Measurements from ENCODE around the gene ELMOD3. TPM values are rescaled to one million over a fixed set of nuclear protein-coding genes. Genes with fewer than 3 reads are reported as not detected.

ELMOD3 gene
- total RNA-seq, 4 donors from 2014 or later = 17.4 to 21.5 (median 18.3) TPM

GRCh38 chr2:85368921-85369320 lies 14.4 kb downstream of the ELMOD3 start:
- Histone ChIP-seq H3K9me3 (no peaks in the 10 kb centered on the region), H3K4me3 (no peak overlapping the region), H3K36me3 (peaks cover 8 to 85% (median 40%) of the 10 kb centered on the region in 4 donors), H3K27ac (replicated peaks in 1 of 4) (no peak overlapping the region), H3K4me1 (no peaks in the 10 kb centered on the region), H3K27me3 (no peaks in the 10 kb centered on the region)
- no peak for DNase-seq (ENCODE audit: extremely low spot score)
- TF ChIP-seq EP300 (IDR thresholded peaks at IDR 0.05) = no peak
- intact Hi-C loops (cut with DNase I) = no loop called here

GRCh38 chr2:85369500-85369899 lies 14.9 kb downstream of the ELMOD3 start:
- no peak for TF ChIP-seq EP300 (IDR thresholded peaks at IDR 0.05)
- no peak for TF ChIP-seq POLR2AphosphoS5 (IDR thresholded peaks at IDR 0.05)
- no peak for TF ChIP-seq POLR2A (IDR thresholded peaks at IDR 0.05; ENCODE audit: low read depth)
- TF ChIP-seq, protein P1, sequence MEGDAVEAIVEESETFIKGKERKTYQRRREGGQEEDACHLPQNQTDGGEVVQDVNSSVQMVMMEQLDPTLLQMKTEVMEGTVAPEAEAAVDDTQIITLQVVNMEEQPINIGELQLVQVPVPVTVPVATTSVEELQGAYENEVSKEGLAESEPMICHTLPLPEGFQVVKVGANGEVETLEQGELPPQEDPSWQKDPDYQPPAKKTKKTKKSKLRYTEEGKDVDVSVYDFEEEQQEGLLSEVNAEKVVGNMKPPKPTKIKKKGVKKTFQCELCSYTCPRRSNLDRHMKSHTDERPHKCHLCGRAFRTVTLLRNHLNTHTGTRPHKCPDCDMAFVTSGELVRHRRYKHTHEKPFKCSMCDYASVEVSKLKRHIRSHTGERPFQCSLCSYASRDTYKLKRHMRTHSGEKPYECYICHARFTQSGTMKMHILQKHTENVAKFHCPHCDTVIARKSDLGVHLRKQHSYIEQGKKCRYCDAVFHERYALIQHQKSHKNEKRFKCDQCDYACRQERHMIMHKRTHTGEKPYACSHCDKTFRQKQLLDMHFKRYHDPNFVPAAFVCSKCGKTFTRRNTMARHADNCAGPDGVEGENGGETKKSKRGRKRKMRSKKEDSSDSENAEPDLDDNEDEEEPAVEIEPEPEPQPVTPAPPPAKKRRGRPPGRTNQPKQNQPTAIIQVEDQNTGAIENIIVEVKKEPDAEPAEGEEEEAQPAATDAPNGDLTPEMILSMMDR (IDR thresholded peaks at IDR 0.05) = no peak
- WGBS = 87% methylated on average over 4 of the region's 5 CpGs
- no peak overlapping the region for H3K4me3 ChIP-seq
- no peak for DNase-seq (ENCODE audit: extremely low spot score)
- no peaks in the 10 kb centered on the region for H3K27me3 ChIP-seq
- intact Hi-C loops (cut with DNase I) = no loop called here
- H3K4me1 ChIP-seq = no peaks in the 10 kb centered on the region
- no peak overlapping the region for H3K27ac ChIP-seq (replicated peaks in 1 of 4)
- H3K36me3 ChIP-seq = peaks cover 4 to 84% (median 43%) of the 10 kb centered on the region in 4 donors
- H3K9me3 ChIP-seq = no peaks in the 10 kb centered on the region

GRCh38 chr2:85371045-85371444 lies 16.5 kb downstream of the ELMOD3 start:
- Histone ChIP-seq H3K27ac (replicated peaks in 1 of 4) (no peak overlapping the region), H3K4me1 (no peaks in the 10 kb centered on the region), H3K4me3 (no peak overlapping the region), H3K9me3 (no peaks in the 10 kb centered on the region), H3K36me3 (peaks cover 0 to 85% (median 44%) of the 10 kb centered on the region in 4 donors), H3K27me3 (no peaks in the 10 kb centered on the region)
- 98% methylated on average over 9 of the region's 11 CpGs for WGBS
- intact Hi-C loops (cut with DNase I) = no loop called here
- TF ChIP-seq, protein P1 (IDR thresholded peaks at IDR 0.05) = no peak
- DNase-seq (ENCODE audit: extremely low spot score) = no peak

DNA sequence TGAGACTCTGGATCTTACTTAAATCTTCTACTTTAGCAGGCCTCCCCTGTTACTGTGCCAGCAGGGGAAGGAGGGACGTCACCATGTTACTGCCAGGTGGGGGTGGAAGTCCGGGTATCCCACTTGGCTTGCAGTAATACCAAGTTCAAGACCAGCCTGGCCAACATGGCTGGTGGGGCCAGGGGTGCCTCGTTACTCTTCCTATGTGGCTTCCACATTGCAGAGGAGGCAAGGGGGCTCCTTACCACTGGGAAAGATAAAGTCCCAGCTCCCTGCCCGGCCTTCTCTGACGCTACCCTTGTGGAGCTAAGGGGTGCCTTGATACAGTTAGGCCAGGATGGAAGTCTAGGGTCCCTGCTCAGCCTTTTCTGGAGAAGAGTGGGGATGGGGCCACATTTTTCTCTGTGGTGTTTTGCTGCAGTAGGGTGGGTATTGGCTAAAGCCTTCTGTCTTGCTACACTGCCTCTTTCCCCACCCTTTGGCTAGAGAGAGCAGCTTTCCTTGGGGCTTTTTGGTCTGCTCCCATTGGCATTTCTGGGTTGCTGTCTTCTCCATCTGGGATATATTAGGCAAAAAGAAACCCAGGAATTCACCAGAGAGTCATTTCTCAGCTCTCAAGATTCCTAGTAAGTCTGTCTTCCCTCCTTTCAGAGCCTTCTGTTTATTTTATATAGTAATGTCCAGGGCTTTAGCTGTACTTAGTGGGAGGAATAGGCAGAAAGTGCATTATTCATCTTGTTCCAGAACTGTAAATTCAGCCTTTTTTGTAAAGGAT lies 21.9 kb downstream of the ELMOD3 start:
- Histone ChIP-seq H3K27me3 (no peaks in the 10 kb centered on the region), H3K9me3 (no peaks in the 10 kb centered on the region), H3K4me1 (no peaks in the 10 kb centered on the region), H3K36me3 (peaks cover 22 to 92% (median 59%) of the 10 kb centered on the region in 4 donors), H3K27ac (replicated peaks in 1 of 4) (no peak overlapping the region), H3K4me3 (no peak overlapping the region)
- WGBS = 98% methylated on average over 5 of the region's 5 CpGs
- TF ChIP-seq, protein P1 (IDR thresholded peaks at IDR 0.05) = no peak
- TF ChIP-seq POLR2A (IDR thresholded peaks at IDR 0.05; ENCODE audit: low read depth) = no peak
- no peak for TF ChIP-seq POLR2AphosphoS5 (IDR thresholded peaks at IDR 0.05)
- no peak for TF ChIP-seq EP300 (IDR thresholded peaks at IDR 0.05)
- intact Hi-C loops (cut with DNase I) = no loop called here
- DNase-seq (ENCODE audit: extremely low spot score) = no peak

DNA sequence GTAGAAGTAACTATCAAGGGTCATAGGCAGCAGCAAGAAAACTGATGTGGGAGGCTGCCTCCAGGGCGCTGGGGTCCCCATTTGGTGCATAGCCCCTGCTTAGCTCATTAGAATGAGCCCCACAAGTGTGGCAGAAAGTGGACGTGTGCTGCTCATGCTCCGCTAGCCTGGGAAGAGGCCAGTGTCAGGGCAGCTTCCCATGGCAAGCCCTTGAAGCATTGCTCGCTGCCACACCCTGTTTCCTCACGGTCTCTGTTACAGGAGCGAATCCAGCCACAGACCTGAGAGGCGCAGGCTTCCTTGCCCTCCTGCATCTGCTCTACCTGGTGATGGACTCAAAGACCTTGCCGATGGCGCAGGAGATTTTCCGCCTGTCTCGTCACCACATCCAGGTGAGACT lies 22.5 kb downstream of the ELMOD3 start:
- DNase-seq (ENCODE audit: extremely low spot score) = no peak
- 85% methylated on average over 7 of the region's 11 CpGs for WGBS
- peaks cover 22 to 91% (median 55%) of the 10 kb centered on the region in 4 donors for H3K36me3 ChIP-seq

More for the DNA sequence above, 22.5 kb downstream of the ELMOD3 start:
- no peak overlapping the region for H3K27ac ChIP-seq (replicated peaks in 1 of 4)
- H3K9me3 ChIP-seq = no peaks in the 10 kb centered on the region
- TF ChIP-seq EP300 (IDR thresholded peaks at IDR 0.05) = no peak
- TF ChIP-seq POLR2AphosphoS5 (IDR thresholded peaks at IDR 0.05) = no peak
- TF ChIP-seq POLR2A (IDR thresholded peaks at IDR 0.05; ENCODE audit: low read depth) = no peak
- no peaks in the 10 kb centered on the region for H3K27me3 ChIP-seq
- H3K4me3 ChIP-seq = no peak overlapping the region
- no peaks in the 10 kb centered on the region for H3K4me1 ChIP-seq
- intact Hi-C loops (cut with DNase I) = no loop called here
